NOMO-1 treated with dmso at 0.1 percent for 144 hours (cell line): ENCODE data around the gene TMEM101.
"Not testable (repeated sequence)": the region's sequence is repeated elsewhere in the genome, so short reads cannot be mapped to it uniquely, and the experiment has no call there.

ENCODE experiments used
- DNase-seq: peaks from one replicate; lab custom pipeline; 2025; ENCODE audit not compliant: unreplicated experiment; lab: John Stamatoyannopoulos, UW

The TMEM101 gene

GRCh38 chr17:43975898-43976297, 38.9 kb downstream of the TMEM101 start:
- no peak for DNase-seq

GRCh38 chr17:43974382-43975266, 40.1 kb downstream of the TMEM101 start:
- DNase-seq, result no peak

- DNase-seq, result not testable (repeated sequence)
Observed at GRCh38 chr17:43972444-43973212, 42.1 kb downstream of the TMEM101 start.

GRCh38 chr17:43971436-43971835, 43.3 kb downstream of the TMEM101 start:
- DNase-seq, result not testable (repeated sequence)

- no peak for DNase-seq
Observed at GRCh38 chr17:43970366-43970765, 44.4 kb downstream of the TMEM101 start.

GRCh38 chr17:43967251-43967875, 47.4 kb downstream of the TMEM101 start:
- no peak for DNase-seq

GRCh38 chr17:43966276-43966675, 48.5 kb downstream of the TMEM101 start:
- DNase-seq, result no peak

GRCh38 chr17:43962479-43962878, 52.3 kb downstream of the TMEM101 start:
- no peak for DNase-seq

- no peak for DNase-seq
Observed at GRCh38 chr17:43961954-43962353, 52.8 kb downstream of the TMEM101 start.

GRCh38 chr17:43961292-43961691, 53.5 kb downstream of the TMEM101 start:
- DNase-seq, result not testable (repeated sequence)
